Loucy (cell line): Measurements from ENCODE around the gene PKNOX2.

Experiments used
- H2AFZ ChIP-seq: fragments of 200-600 bp; sonication (generic); 2 replicates; pipeline ENCODE4 v1.6.0; 2016; ENCODE audit warnings: antibody characterized with exemption, mild to moderate bottlenecking, low read length, moderate library complexity
- H3F3A ChIP-seq: fragments of 200-600 bp; 2 replicates; pipeline ENCODE4 v1.6.0; 2016; ENCODE audit warnings: antibody characterized with exemption, low read depth, mild to moderate bottlenecking
- H3K27me3 ChIP-seq: fragments of 200-600 bp; sonication (generic); 2 replicates; pipeline ENCODE4 v1.6.1; 2014; ENCODE audit warnings: low read length, mild to moderate bottlenecking; ENCODE audit not compliant: insufficient read depth, poor library complexity, severe bottlenecking
- H3K36me3 ChIP-seq: fragments of 200-600 bp; sonication (generic); 2 replicates; pipeline ENCODE4 v1.6.1; 2016; ENCODE audit warnings: low read length; ENCODE audit not compliant: insufficient read depth
- H3K4me1 ChIP-seq: fragments of 200-600 bp; sonication (generic); 2 replicates; pipeline ENCODE4 v1.5.1; 2014; ENCODE audit warnings: low read length, mild to moderate bottlenecking; ENCODE audit not compliant: insufficient read depth, poor library complexity, severe bottlenecking
- H3K4me2 ChIP-seq: fragments of 200-600 bp; sonication (generic); 2 replicates; pipeline ENCODE4 v1.6.0; 2014; ENCODE audit warnings: antibody characterized with exemption, low read length, low read depth, mild to moderate bottlenecking; ENCODE audit not compliant: poor library complexity, severe bottlenecking
- H3K4me3 ChIP-seq: fragments of 200-600 bp; sonication (generic); 2 replicates; pipeline ENCODE4 v1.5.1; 2014; ENCODE audit warnings: low read length, mild to moderate bottlenecking, mixed read lengths; ENCODE audit not compliant: poor library complexity, severe bottlenecking
- H3K79me2 ChIP-seq: fragments of 200-600 bp; sonication (generic); 2 replicates; pipeline ENCODE4 v1.6.1; 2014; ENCODE audit warnings: low read length; ENCODE audit not compliant: insufficient read depth
- H3K9ac ChIP-seq: fragments of 200-600 bp; sonication (generic); 2 replicates; pipeline ENCODE4 v1.6.0; 2014; ENCODE audit warnings: mild to moderate bottlenecking, low read depth, low read length, moderate library complexity; ENCODE audit not compliant: poor library complexity, severe bottlenecking
- H3K9me2 ChIP-seq: fragments of 200-600 bp; sonication (generic); replicated peaks from 2 replicates; pipeline ENCODE4 v1.6.1; 2016; ENCODE audit warnings: low read depth, low read length, mixed read lengths
- H3K9me3 ChIP-seq: fragments of 200-600 bp; sonication (generic); 2 replicates; pipeline ENCODE4 v1.6.1; 2014; ENCODE audit warnings: mild to moderate bottlenecking, antibody characterized with exemption, low read length, low read depth; ENCODE audit not compliant: insufficient read depth
- H4K20me1 ChIP-seq: fragments of 200-600 bp; sonication (generic); 2 replicates; pipeline ENCODE4 v1.6.0; 2014; ENCODE audit warnings: antibody characterized with exemption, low read length, mild to moderate bottlenecking; ENCODE audit not compliant: insufficient read depth, poor library complexity, severe bottlenecking
- EZH2phosphoT487 ChIP-seq: fragments of 200-600 bp; IDR thresholded peaks from 2 replicates; pipeline ENCODE4 v1.6.1; 2018; ENCODE audit warnings: antibody characterized with exemption, mild to moderate bottlenecking, moderate library complexity, borderline replicate concordance
- TF ChIP-seq, protein P1 (sequence below): fragments of 200-600 bp; sonication (generic); conservative IDR thresholded peaks from 2 replicates; pipeline ENCODE4 v1.5.1; 2014; ENCODE audit warnings: mild to moderate bottlenecking, antibody characterized with exemption, low read length

PKNOX2 gene

DNA sequence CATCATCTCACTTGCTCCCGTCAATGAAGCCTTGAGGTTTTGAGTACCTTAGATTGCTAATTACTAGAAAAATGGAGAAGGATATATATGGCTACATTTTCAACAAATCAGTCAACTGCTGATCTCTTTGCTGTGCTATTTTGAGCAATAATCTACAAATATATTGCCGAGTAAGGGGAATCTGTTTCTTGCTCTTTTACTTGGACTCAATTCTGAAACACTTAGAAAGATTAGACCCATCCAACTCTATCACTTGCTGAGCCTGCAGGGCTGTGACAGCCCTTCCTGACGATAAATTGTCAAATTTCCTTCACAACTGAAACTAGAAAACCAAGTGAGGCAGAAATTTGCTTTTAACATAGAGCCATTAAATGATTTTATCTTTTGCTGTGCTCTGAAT is 314.6 kb downstream of the PKNOX2 start:
- H4K20me1 ChIP-seq: no peaks in the 10 kb centered on the region
- no peak overlapping the region for H2AFZ ChIP-seq
- no peaks in the 10 kb centered on the region for H3K4me1 ChIP-seq
- H3K27me3 ChIP-seq: no peaks in the 10 kb centered on the region
- H3K36me3 ChIP-seq: no peaks in the 10 kb centered on the region
- no peak overlapping the region for H3K4me2 ChIP-seq
- H3K79me2 ChIP-seq: no peaks in the 10 kb centered on the region
- no peaks in the 10 kb centered on the region for H3K9me2 ChIP-seq
- no peaks in the 10 kb centered on the region for H3F3A ChIP-seq
- no peak for TF ChIP-seq EZH2phosphoT487
- TF ChIP-seq, protein P1, sequence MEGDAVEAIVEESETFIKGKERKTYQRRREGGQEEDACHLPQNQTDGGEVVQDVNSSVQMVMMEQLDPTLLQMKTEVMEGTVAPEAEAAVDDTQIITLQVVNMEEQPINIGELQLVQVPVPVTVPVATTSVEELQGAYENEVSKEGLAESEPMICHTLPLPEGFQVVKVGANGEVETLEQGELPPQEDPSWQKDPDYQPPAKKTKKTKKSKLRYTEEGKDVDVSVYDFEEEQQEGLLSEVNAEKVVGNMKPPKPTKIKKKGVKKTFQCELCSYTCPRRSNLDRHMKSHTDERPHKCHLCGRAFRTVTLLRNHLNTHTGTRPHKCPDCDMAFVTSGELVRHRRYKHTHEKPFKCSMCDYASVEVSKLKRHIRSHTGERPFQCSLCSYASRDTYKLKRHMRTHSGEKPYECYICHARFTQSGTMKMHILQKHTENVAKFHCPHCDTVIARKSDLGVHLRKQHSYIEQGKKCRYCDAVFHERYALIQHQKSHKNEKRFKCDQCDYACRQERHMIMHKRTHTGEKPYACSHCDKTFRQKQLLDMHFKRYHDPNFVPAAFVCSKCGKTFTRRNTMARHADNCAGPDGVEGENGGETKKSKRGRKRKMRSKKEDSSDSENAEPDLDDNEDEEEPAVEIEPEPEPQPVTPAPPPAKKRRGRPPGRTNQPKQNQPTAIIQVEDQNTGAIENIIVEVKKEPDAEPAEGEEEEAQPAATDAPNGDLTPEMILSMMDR: no peak
- no peak overlapping the region for H3K9ac ChIP-seq
- H3K9me3 ChIP-seq: no peaks in the 10 kb centered on the region
- no peak overlapping the region for H3K4me3 ChIP-seq

DNA sequence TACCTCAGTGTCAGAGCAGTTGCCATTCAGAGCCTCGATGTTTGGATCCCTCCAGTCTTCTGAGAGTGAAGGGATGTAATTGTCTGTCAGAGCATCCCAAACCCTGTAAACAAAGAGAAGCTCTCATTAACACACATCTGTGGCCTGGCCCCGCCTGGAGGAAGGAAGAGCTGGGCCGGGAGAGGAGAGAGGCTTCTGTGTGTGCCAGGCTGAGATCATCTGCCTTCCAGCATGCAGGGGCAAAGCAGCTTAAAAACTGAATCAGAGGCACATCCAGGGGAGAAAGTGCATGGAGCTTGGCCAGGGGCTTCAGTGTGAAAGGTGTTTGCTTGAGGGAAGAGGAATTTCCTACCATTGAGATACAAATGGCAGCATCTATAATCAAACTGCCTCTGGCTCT is 317.0 kb downstream of the PKNOX2 start:
- Histone ChIP-seq H3K4me1 (no peaks in the 10 kb centered on the region), H2AFZ (no peak overlapping the region), H3K79me2 (no peaks in the 10 kb centered on the region), H3F3A (no peaks in the 10 kb centered on the region), H3K9me3 (no peaks in the 10 kb centered on the region), H3K4me2 (no peak overlapping the region), H3K36me3 (no peaks in the 10 kb centered on the region), H3K4me3 (no peak overlapping the region), H4K20me1 (no peaks in the 10 kb centered on the region), H3K9me2 (no peaks in the 10 kb centered on the region), H3K27me3 (no peaks in the 10 kb centered on the region), H3K9ac (no peak overlapping the region)
- TF ChIP-seq, protein P1: no peak
- TF ChIP-seq EZH2phosphoT487: no peak
